ENCODE results near the gene CHCHD6. TPM values are rescaled to one million over a fixed set of nuclear protein-coding genes. Genes with fewer than 3 reads are reported as not detected.

The CHCHD6 gene
- total RNA-seq, 1 donor from 2014 or later, result 31.0 TPM

DNA sequence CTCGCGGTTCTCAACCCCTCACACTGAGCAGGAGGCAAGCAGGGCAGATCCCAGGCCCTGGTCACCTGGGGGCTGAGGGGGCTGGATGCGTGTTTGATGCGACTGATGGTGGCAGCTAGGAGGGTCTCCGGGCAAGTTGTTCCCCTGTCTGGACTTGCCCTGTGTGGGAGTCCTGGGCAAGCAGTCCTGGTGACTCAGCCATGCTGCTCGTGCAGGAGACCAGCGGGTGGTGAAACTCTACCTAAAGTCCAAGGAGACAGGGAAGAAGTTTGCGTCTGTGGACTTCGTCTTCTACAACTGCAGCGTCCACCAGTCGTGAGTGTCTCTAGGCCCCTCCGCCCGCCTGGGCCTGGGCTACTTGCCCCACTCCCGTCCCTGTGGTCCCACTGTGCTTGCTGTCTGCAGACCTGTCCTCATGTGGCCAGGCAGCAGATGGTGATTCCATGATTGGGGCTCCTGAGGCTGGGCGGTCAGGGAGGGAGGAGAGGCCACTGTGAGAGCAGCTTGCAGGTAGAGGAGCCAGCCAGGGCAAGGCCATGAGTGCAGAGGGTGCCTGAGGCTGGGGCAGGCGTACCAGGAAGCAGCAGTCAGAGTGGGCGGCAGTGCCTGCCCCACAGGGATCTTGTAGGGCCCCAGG lies 301.9 kb downstream of the CHCHD6 start:
- no peak for DNase-seq (ENCODE audit: low spot score in 2 of 2, unreplicated experiment in 2 of 2)
- H3K4me1 Mint-ChIP-seq, result peaks cover 9% of the 10 kb centered on the region
- no peak overlapping the region for H3K4me3 Mint-ChIP-seq
- no peak overlapping the region for H3K27ac Mint-ChIP-seq
- TF ChIP-seq, protein P1, sequence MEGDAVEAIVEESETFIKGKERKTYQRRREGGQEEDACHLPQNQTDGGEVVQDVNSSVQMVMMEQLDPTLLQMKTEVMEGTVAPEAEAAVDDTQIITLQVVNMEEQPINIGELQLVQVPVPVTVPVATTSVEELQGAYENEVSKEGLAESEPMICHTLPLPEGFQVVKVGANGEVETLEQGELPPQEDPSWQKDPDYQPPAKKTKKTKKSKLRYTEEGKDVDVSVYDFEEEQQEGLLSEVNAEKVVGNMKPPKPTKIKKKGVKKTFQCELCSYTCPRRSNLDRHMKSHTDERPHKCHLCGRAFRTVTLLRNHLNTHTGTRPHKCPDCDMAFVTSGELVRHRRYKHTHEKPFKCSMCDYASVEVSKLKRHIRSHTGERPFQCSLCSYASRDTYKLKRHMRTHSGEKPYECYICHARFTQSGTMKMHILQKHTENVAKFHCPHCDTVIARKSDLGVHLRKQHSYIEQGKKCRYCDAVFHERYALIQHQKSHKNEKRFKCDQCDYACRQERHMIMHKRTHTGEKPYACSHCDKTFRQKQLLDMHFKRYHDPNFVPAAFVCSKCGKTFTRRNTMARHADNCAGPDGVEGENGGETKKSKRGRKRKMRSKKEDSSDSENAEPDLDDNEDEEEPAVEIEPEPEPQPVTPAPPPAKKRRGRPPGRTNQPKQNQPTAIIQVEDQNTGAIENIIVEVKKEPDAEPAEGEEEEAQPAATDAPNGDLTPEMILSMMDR (IDR thresholded peaks at IDR 0.05; ENCODE audit: unreplicated experiment), result no peak
- no peaks in the 10 kb centered on the region for H3K9me3 Mint-ChIP-seq
- peaks cover 7% of the 10 kb centered on the region for H3K36me3 Mint-ChIP-seq
- no peaks in the 10 kb centered on the region for H3K27me3 Mint-ChIP-seq (ENCODE audit: low read depth)

DNA sequence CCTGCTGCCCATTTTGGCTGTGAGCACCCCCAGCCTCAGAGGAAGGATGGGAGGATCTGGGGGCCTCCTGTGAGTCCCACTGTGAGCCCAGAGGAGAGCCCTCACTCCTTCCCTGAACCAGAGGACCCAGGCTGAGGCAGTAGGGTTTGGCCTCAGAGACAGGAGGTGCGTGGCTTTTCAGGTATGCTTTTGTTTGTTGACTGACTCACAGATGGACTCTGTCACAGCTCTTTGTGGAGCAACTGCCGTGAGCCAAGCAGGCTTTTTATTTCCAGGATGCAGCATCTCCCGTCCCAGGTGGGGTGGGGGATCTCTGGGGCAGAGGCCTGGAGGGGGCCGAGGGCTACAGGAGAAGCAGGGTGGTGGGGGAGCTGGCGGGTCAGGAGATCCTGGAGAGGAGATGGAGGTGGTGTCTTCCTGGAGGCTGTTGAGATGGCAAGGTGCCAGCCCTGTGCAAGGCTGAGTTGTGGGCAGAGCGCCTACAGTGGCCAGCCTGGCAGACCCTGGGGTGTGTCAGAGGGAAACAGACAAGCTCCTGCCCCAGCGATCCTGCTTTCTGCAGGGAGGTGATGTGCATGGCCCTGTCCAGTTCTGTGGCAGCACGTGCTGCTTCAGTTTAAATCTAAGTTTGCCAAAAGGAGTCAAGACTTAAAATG lies 302.9 kb downstream of the CHCHD6 start:
- no peak for DNase-seq (ENCODE audit: low spot score in 2 of 2, unreplicated experiment in 2 of 2)
- Mint-ChIP-seq H3K36me3 (peaks cover 7% of the 10 kb centered on the region), H3K9me3 (no peaks in the 10 kb centered on the region), H3K27me3 (ENCODE audit: low read depth) (no peaks in the 10 kb centered on the region), H3K4me3 (no peak overlapping the region), H3K4me1 (peaks cover 9% of the 10 kb centered on the region), H3K27ac (no peak overlapping the region)
- TF ChIP-seq, protein P1 (IDR thresholded peaks at IDR 0.05; ENCODE audit: unreplicated experiment), result no peak

DNA sequence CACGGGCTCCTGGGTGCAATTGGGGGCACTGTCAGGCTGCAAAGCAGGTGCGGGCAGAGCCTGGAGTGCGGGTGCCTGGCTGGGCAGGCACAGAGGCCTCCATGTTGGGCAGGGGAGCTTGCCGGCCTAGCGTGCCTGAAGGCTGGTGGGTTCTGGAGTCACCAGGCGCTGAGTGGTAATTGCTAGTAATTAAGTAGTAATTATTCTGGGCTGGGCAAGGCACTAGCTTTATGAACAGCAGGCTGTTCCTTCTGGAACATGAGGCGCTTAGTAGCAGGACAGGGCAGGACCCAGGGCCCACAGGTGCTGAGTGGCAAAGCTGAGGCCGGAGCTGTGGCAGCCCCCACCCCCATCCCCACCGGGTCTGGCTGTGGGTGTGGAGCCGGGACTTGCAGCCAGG lies 304.2 kb downstream of the CHCHD6 start:
- Mint-ChIP-seq H3K4me1 (peaks cover 3% of the 10 kb centered on the region), H3K36me3 (peaks cover 7% of the 10 kb centered on the region), H3K27ac (no peak overlapping the region), H3K4me3 (no peak overlapping the region), H3K9me3 (no peaks in the 10 kb centered on the region), H3K27me3 (ENCODE audit: low read depth) (no peaks in the 10 kb centered on the region)
- no peak for DNase-seq (ENCODE audit: low spot score in 2 of 2, unreplicated experiment in 2 of 2)
- TF ChIP-seq, protein P1 (IDR thresholded peaks at IDR 0.05; ENCODE audit: unreplicated experiment), result no peak

DNA sequence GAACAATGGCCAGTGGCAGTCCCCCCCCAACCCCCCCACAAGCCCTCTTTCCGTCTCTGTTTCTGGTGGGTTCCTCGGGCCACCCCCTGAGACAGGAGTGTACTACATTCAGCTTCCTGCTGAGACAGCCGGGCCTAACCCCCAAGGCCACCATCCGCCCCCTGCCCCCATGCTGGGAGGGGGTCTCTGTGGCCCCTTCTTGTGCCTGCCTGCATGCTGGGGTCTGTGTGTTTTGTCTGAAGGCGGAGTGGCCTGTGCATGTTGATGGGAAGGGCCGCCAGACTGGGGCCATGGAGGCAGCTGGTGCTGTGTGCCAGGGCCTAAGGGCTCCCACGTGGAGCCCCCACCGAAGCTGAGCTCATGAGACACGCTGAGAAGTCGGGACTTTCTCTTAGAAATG lies 305.5 kb downstream of the CHCHD6 start:
- Mint-ChIP-seq H3K9me3 (no peaks in the 10 kb centered on the region), H3K27me3 (ENCODE audit: low read depth) (no peaks in the 10 kb centered on the region), H3K4me1 (peaks cover 8% of the 10 kb centered on the region), H3K36me3 (peaks cover 8% of the 10 kb centered on the region), H3K27ac (no peak overlapping the region), H3K4me3 (no peak overlapping the region)
- TF ChIP-seq, protein P1 (IDR thresholded peaks at IDR 0.05; ENCODE audit: unreplicated experiment), result no peak
- no peak for DNase-seq (ENCODE audit: low spot score in 2 of 2, unreplicated experiment in 2 of 2)

Other genes starting within 250 kb of the CHCHD6 start
- gene ZXDC, start 228.3 kb upstream of the CHCHD6 start, total RNA-seq, result 33.3 to 34.2 TPM (median 33.7 TPM) in 3 replicates
- gene UROC1, start 186.5 kb upstream of the CHCHD6 start, total RNA-seq, result 0.11 to 0.13 TPM in 2 of 3 replicates, not detected in the other
- gene CHST13, start 180.1 kb upstream of the CHCHD6 start, total RNA-seq, result not detected in 3 replicates
- gene C3orf22, start 145.3 kb upstream of the CHCHD6 start, total RNA-seq, result 0.22 to 0.38 TPM in 2 of 3 replicates, not detected in the other
- 18.3 to 21.6 TPM (median 18.4 TPM) in 3 replicates for gene TXNRD3, start 49.1 kb upstream of the CHCHD6 start, total RNA-seq